GM12864 (cell line): Measurements from ENCODE around the gene PRDM2.

Experiments used
- DNase-seq: peaks from one replicate; pipeline ENCODE4 v3.0.0-alpha.2; 2011; ENCODE audit warnings: low read depth
- H3K4me3 ChIP-seq: 2 replicates; pipeline ENCODE4 v1.5.1; 2011; ENCODE audit warnings: mild to moderate bottlenecking, low read depth, low read length, control low read depth
- TF ChIP-seq, protein P1 (sequence below): IDR thresholded peaks from 2 replicates; pipeline ENCODE4 v1.5.1; 2011; ENCODE audit warnings: low read depth, mild to moderate bottlenecking, moderate library complexity, low read length, control low read depth, inconsistent platforms; ENCODE audit errors: missing control alignments

The PRDM2 gene

DNA sequence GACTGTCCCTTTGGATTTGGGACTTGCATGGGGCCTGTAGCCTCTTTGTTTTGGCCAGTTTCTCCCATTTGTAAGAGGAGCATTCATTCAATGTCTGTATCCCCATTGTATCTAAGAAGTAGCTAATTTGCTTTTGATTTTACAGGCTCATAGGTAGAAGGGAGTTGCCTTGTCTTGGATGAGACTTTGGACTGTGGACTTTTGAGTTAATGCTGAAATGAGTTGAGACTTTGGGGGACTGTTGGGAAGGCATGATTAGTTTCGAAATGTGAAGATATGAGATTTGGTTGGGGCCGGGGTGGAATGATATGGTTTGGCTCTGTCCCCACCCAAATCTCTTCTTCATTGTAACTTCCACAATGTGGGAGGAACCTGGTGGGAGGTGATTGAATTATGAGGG, 151.7 kb downstream of the PRDM2 start:
- no peak for DNase-seq

DNA sequence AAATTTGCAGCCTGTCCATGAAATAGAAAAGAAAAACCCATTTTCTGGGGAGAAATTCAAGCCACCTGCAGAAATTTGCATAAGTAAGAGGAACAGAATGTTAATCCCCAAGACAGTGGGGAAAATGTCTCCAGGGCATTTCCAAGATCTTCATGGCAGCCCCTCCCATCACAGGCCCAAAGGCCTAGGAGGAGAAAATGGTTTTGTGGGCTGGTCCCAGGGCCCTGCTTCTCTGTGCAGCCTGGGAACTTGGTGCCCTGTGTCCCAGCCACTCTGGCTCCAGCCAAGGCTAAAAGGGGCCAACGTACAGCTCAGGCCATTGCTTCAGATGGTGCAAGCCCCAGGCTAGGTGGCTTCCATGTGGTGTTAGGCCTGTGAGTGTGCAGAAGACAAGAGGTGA, 155.6 kb downstream of the PRDM2 start:
- no peak overlapping the region for H3K4me3 ChIP-seq

More for the DNA sequence above, 151.7 kb downstream of the PRDM2 start:
- TF ChIP-seq, protein P1, sequence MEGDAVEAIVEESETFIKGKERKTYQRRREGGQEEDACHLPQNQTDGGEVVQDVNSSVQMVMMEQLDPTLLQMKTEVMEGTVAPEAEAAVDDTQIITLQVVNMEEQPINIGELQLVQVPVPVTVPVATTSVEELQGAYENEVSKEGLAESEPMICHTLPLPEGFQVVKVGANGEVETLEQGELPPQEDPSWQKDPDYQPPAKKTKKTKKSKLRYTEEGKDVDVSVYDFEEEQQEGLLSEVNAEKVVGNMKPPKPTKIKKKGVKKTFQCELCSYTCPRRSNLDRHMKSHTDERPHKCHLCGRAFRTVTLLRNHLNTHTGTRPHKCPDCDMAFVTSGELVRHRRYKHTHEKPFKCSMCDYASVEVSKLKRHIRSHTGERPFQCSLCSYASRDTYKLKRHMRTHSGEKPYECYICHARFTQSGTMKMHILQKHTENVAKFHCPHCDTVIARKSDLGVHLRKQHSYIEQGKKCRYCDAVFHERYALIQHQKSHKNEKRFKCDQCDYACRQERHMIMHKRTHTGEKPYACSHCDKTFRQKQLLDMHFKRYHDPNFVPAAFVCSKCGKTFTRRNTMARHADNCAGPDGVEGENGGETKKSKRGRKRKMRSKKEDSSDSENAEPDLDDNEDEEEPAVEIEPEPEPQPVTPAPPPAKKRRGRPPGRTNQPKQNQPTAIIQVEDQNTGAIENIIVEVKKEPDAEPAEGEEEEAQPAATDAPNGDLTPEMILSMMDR, result no peak
- H3K4me3 ChIP-seq, result no peak overlapping the region

DNA sequence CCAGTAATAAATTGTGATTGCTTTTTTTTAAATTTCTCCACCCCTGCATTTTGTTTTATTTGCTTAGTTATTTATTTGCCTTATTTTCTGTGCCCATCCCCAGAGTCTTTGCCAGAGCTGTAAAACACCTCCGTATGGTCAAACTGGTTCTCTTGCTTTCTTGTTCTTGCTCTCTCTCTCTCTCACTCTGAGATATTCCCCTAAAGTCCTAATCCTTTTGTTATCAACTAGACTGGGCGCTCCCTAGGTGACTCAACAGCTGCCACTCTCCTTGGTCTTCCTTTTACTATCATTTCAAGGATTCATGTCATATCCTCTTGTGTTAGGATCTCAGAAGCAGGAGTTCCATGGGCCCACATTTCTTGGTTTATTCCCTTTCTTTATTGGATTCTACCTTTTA, 160.0 kb downstream of the PRDM2 start:
- H3K4me3 ChIP-seq, result no peak overlapping the region
- TF ChIP-seq, protein P1, result no peak
- no peak for DNase-seq

More for the DNA sequence above, 155.6 kb downstream of the PRDM2 start:
- no peak for DNase-seq
- TF ChIP-seq, protein P1, result no peak

DNA sequence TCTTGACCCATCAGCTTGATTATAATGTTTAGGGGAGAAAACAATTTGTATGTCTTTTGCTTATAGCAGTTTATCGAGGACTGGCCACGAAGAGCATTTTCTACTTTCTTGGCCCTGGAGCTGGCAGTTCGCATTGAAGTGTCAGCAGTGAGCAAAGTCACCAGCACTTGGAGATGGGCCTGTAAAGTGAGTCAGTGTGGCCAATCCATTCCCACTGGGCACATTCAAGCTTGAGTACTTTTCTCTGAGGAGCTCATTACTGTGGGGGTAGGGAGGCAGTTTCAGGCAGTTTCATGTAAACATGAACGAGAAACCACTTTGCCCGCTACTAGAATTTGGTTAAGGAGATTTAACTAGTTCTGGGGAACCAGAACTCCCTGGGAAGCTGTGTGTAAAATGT, 164.8 kb downstream of the PRDM2 start:
- H3K4me3 ChIP-seq, result no peak overlapping the region
- no peak for DNase-seq
- TF ChIP-seq, protein P1, result no peak

DNA sequence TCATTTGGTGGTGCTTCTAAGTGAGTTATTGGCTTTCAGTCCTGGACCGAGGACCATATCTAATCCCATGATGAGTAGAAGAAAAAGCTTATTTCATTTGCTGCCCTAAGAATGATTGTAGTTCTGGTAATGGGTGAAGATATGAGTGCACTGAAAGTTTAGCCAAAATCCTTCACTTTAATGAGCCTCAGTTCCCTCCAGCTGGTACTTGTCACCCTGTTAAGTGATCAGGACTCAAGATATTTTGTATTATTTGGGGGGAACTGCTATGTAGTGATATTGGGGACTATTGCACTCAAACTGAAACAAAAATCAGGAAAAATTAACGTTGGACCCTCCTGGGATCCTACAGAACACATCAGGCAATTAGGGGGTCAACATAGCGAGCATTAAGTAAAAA, 165.9 kb downstream of the PRDM2 start:
- TF ChIP-seq, protein P1, result no peak
- no peak for DNase-seq
- H3K4me3 ChIP-seq, result no peak overlapping the region

DNA sequence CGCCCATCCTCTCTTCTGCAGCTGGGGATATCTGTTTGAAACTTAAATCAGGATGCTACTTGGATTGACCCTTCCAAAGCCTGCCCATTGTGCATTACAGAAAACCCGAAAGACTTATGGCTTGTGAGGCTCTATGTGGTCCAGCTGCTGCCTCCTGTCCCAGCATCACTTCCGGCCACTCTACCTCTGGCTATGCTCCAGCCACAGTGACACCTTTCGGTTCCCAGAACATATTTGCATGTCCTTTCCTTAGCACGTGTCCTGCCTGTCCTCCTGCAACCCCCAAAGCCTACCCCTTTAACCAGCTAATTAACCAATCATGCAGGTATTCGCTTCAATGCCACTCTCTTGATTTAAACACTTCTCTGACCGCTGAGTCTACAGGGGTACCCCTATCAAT, 167.6 kb downstream of the PRDM2 start:
- H3K4me3 ChIP-seq, result no peak overlapping the region
- TF ChIP-seq, protein P1, result no peak
- DNase-seq, result no peak

DNA sequence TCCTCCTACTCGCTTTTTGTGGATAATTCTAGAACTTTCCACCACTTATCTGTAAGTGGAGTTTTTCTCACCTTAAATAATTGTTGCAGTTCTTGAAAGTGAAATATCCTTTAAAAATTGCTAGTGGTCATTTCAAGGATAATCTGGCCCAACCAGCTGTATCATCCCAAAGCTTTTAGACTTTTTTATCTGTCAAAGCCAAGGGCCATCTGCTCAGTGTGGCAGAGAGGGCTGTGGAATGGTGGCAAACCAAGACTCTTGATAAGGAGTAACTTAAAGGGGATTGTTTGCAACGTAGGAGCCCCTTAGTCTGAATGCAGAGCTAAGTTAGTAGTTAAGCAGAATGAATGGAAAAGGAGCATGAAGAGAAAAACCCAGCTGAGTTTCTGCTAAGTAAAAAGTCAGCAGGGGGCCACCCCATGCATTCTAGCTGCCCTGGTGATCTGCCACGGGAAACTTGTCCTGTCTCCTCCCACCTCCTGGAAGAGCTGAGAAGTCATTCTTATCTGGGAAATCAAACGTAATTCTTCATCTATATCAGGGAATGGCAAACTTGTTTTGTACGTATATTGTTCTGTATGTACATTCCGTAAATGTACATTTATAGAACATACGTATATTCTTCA, 169.3 kb downstream of the PRDM2 start:
- no peak overlapping the region for H3K4me3 ChIP-seq
- DNase-seq, result no peak
- TF ChIP-seq, protein P1, result no peak
